Liver (tissue), 9 donors: Measurements from ENCODE around the gene SPTBN4. TPM values are rescaled to one million over a fixed set of nuclear protein-coding genes. Genes with fewer than 3 reads are reported as not detected.

Source experiments
- DNase-seq: peaks from one replicate; pipeline ENCODE4 v3.0.0-alpha.2; 2017; ENCODE audit warnings: low spot score
- H3K27ac ChIP-seq, 2 donors: one replicate each; pipeline ENCODE4 v1.7.0; 2013; ENCODE audit warnings: inconsistent platforms in 2 of 2, low read length in 2 of 2, control low read depth in 1 of 2, low read depth in 1 of 2, mild to moderate bottlenecking in 1 of 2
- H3K27me3 ChIP-seq, 4 donors: one replicate each; pipeline versions ENCODE4 v1.6.1 to v1.7.0; 2013; ENCODE audit warnings: low read length in 3 of 4, inconsistent platforms in 1 of 4, mild to moderate bottlenecking in 1 of 4, moderate library complexity in 1 of 4; ENCODE audit not compliant: control insufficient read depth in 4 of 4, insufficient read depth in 4 of 4
- H3K36me3 ChIP-seq, 4 donors: one replicate each; pipeline versions ENCODE4 v1.6.1 to v1.7.0; 2013; ENCODE audit warnings: low read length in 3 of 4, mild to moderate bottlenecking in 3 of 4, low read depth in 1 of 4, moderate library complexity in 1 of 4; ENCODE audit not compliant: control insufficient read depth in 4 of 4, insufficient read depth in 3 of 4
- H3K4me1 ChIP-seq, 4 donors: one replicate each; pipeline versions ENCODE4 v1.6.1 to v1.7.0; 2013; ENCODE audit warnings: low read length in 3 of 4, mild to moderate bottlenecking in 3 of 4, moderate library complexity in 1 of 4; ENCODE audit not compliant: control insufficient read depth in 4 of 4, insufficient read depth in 4 of 4
- H3K4me3 ChIP-seq, 3 donors: one replicate each; pipeline versions ENCODE4 v1.6.1 to v1.7.0; 2013; ENCODE audit warnings: low read length in 3 of 3, control low read depth in 1 of 3, low read depth in 1 of 3, mild to moderate bottlenecking in 1 of 3
- H3K9ac ChIP-seq, 2 donors: one replicate each; pipeline ENCODE4 v1.7.0; 2013; ENCODE audit warnings: low read length in 2 of 2, mild to moderate bottlenecking in 2 of 2, moderate library complexity in 2 of 2, control low read depth in 1 of 2, low read depth in 1 of 2
- H3K9me3 ChIP-seq, 4 donors: one replicate each; pipeline versions ENCODE4 v1.6.1 to v1.7.0; 2013; ENCODE audit warnings: low read length in 3 of 4; ENCODE audit not compliant: control insufficient read depth in 4 of 4
- ATF3 ChIP-seq: IDR thresholded peaks from 2 replicates; pipeline ENCODE4 v1.6.1; 2016; ENCODE audit warnings: antibody characterized with exemption
- EGR1 ChIP-seq, 2 donors: IDR thresholded peaks; 2 replicates each; pipeline ENCODE4 v1.6.1; 2016 to 2018; ENCODE audit warnings: antibody characterized with exemption in 2 of 2, low read depth in 2 of 2
- FOXA2 ChIP-seq: IDR thresholded peaks from 2 replicates; pipeline ENCODE4 v1.6.1; 2016; ENCODE audit warnings: antibody characterized with exemption
- GABPA ChIP-seq, 2 donors: IDR thresholded peaks in 1 of 2; conservative IDR thresholded peaks in 1 of 2; 2 replicates each; pipeline ENCODE4 v1.6.1; 2016; ENCODE audit warnings: antibody characterized with exemption in 2 of 2, mild to moderate bottlenecking in 1 of 2, moderate library complexity in 1 of 2
- JUND ChIP-seq, 2 donors: IDR thresholded peaks; 2 replicates each; pipeline ENCODE4 v1.6.1; 2016; ENCODE audit warnings: antibody characterized with exemption in 2 of 2
- RAD21 ChIP-seq, 2 donors: IDR thresholded peaks; 2 replicates each; pipeline ENCODE4 v1.6.1; 2016; ENCODE audit warnings: antibody characterized with exemption in 2 of 2, mild to moderate bottlenecking in 2 of 2
- REST ChIP-seq: IDR thresholded peaks from 2 replicates; pipeline ENCODE4 v1.6.1; 2016; ENCODE audit warnings: antibody characterized with exemption, mild to moderate bottlenecking
- RXRA ChIP-seq, 2 donors: IDR thresholded peaks; 2 replicates each; pipeline ENCODE4 v1.6.1; 2017 to 2018; ENCODE audit warnings: antibody characterized with exemption in 2 of 2, mild to moderate bottlenecking in 1 of 2
- TAF1 ChIP-seq: conservative IDR thresholded peaks from 2 replicates; pipeline ENCODE4 v1.6.1; 2016; ENCODE audit warnings: antibody characterized with exemption, mild to moderate bottlenecking
- YY1 ChIP-seq: IDR thresholded peaks from 2 replicates; pipeline ENCODE4 v1.6.1; 2016; ENCODE audit warnings: antibody characterized with exemption, mild to moderate bottlenecking
- ZBTB33 ChIP-seq: IDR thresholded peaks from 2 replicates; pipeline ENCODE4 v1.6.1; 2016; ENCODE audit warnings: antibody characterized with exemption
- WGBS: extraction: QIAGEN DNeasy Blood & Tissue Kit; methylation state at CpG from one replicate; pipeline ENCODE4 v1.1.7; 2013; 5-methylcytosine and 5-hydroxymethylcytosine counted together
- polyA plus RNA-seq, 2 donors: library from polyadenylated mRNA; stranded (reverse) in 1 of 2; unstranded in 1 of 2; fragments of 200-250 nt in 1 of 2; fragments of >200 nt in 1 of 2; fragmentation: Nextera tagmentation in 1 of 2; extraction: Ambion mirVana in 1 of 2; gene quantifications; one replicate each; pipeline versions ENCODE4 v1.2.1 to v1.2.3, GENCODE V29; 2013 to 2015
- total RNA-seq, 2 donors: library from RNA; depleted of rRNA; stranded (reverse); fragments of >200 nt; gene quantifications; one replicate each; pipeline ENCODE4 v1.2.3, GENCODE V29; 2014
- TF ChIP-seq, protein P1 (sequence below): fragments of 150-350 bp; IDR thresholded peaks from 2 replicates; pipeline ENCODE4 v1.5.1; 2017; ENCODE audit warnings: improper control_type of control experiment, low read depth, low read length; ENCODE audit not compliant: missing input control
- donor health status: healthy.
- donor health status: healthy.
- donor health status: healthy.
- donor health status: healthy.
- donor health status: healthy.

Gene SPTBN4
- total and polyA plus RNA-seq, 4 donors = 0.13 to 1.1 (median 0.62) TPM

DNA sequence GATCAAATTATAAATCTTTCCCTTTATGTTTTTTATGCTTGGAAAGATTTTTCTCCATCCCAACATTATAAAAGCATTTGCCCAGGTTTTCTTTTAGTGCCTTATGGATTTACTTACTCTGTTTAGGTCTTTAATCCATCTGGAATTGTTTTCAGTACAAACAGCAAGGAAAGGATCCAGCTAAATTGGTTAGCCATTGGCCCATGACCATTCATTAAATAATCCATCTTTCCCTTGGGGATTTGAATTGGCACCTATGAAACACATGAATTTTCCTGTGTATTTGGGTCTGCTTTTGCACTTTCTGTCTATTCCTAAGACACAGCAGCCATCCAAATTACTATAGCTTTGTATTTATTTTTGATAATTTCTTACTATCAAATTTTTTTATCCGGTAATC is 81.0 kb downstream of the SPTBN4 start:
- H3K4me3 ChIP-seq = no peak overlapping the region
- 92% methylated on average over 1 of the region's 1 CpG for WGBS
- H3K9me3 ChIP-seq = no peaks in the 10 kb centered on the region
- no peak for DNase-seq
- no peak overlapping the region for H3K9ac ChIP-seq
- no peak overlapping the region for H3K27ac ChIP-seq
- TF ChIP-seq, protein P1, sequence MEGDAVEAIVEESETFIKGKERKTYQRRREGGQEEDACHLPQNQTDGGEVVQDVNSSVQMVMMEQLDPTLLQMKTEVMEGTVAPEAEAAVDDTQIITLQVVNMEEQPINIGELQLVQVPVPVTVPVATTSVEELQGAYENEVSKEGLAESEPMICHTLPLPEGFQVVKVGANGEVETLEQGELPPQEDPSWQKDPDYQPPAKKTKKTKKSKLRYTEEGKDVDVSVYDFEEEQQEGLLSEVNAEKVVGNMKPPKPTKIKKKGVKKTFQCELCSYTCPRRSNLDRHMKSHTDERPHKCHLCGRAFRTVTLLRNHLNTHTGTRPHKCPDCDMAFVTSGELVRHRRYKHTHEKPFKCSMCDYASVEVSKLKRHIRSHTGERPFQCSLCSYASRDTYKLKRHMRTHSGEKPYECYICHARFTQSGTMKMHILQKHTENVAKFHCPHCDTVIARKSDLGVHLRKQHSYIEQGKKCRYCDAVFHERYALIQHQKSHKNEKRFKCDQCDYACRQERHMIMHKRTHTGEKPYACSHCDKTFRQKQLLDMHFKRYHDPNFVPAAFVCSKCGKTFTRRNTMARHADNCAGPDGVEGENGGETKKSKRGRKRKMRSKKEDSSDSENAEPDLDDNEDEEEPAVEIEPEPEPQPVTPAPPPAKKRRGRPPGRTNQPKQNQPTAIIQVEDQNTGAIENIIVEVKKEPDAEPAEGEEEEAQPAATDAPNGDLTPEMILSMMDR = no peak
- TF ChIP-seq RXRA (IDR thresholded peaks at IDR 0.05) (no peak), GABPA (IDR thresholded peaks at IDR 0.05 in 1 of 2, conservative IDR thresholded peaks at IDR 0.05 in 1 of 2) (no peak), YY1 (no peak), REST (no peak), RAD21 (IDR thresholded peaks at IDR 0.05) (no peak), EGR1 (IDR thresholded peaks at IDR 0.05; ENCODE audit: low read depth in 2 of 2) (no peak), ATF3 (no peak)
- peaks cover 0 to 4% (median under 1%) of the 10 kb centered on the region in 4 donors for H3K27me3 ChIP-seq
- no peaks in the 10 kb centered on the region for H3K36me3 ChIP-seq
- H3K4me1 ChIP-seq = peaks cover 0 to 5% (median 3%) of the 10 kb centered on the region in 4 donors

DNA sequence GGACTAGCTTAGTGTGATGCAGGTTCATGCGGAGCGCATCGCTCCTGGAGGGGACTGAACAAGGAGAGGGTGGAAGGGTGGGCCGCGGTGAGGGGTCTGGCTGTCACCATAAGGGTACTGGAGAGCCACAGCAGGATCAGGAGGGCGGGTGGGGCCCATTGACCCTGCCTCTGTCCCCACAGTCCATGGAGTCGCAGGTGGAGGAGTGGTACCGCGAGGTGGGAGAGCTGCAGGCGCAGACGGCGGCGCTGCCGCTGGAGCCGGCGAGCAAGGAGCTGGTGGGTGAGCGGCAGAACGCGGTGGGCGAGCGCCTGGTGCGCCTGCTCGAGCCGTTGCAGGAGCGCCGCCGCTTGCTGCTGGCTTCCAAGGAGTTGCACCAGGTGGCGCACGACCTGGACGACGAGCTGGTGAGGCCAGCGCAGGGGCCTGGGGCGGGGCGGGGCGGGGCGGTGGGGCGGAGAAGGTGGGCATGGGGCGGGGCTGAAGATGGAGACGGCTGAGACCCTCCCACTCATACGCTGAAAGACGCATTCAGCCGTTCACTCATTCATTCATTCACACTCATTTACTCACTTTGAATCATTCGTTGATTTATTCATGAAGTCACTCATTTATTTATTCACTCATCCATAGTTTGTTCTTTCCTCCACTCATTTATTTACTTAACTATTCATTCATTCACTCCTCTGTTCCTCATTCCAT is 82.4 kb downstream of the SPTBN4 start:
- H3K27me3 ChIP-seq = peaks cover 0 to 4% (median under 1%) of the 10 kb centered on the region in 4 donors
- 7% methylated on average over 43 of the region's 43 CpGs for WGBS
- no peak overlapping the region for H3K4me3 ChIP-seq

More for the DNA sequence above, 82.4 kb downstream of the SPTBN4 start:
- Histone ChIP-seq H3K4me1 (peaks cover 0 to 5% (median 3%) of the 10 kb centered on the region in 4 donors), H3K9ac (no peak overlapping the region), H3K27ac (no peak overlapping the region), H3K36me3 (no peaks in the 10 kb centered on the region), H3K9me3 (no peaks in the 10 kb centered on the region)
- DNase-seq = no peak
- TF ChIP-seq, protein P1 = peak; percentile 33
- TF ChIP-seq RXRA (IDR thresholded peaks at IDR 0.05) = no peak
- no peak for TF ChIP-seq TAF1
- TF ChIP-seq ZBTB33 = no peak
- no peak for TF ChIP-seq FOXA2
- no peak for TF ChIP-seq JUND (IDR thresholded peaks at IDR 0.05)
- peak in 1 of 2 donors; percentile 64 for TF ChIP-seq RAD21 (IDR thresholded peaks at IDR 0.05)
